ENCODE measurements around the gene USF1. TPM values are rescaled to one million over a fixed set of nuclear protein-coding genes. Genes with fewer than 3 reads are reported as not detected.
"Not testable (repeated sequence)": the region's sequence is repeated elsewhere in the genome, so short reads cannot be mapped to it uniquely, and the experiment has no call there.

USF1 gene
- total RNA-seq, 1 donor from 2014 or later: 45.9 TPM

- Histone ChIP-seq H3K27me3 (ENCODE audit: control insufficient read depth, insufficient read depth, low read length) (no peaks in the 10 kb centered on the region), H3K36me3 (ENCODE audit: control insufficient read depth, insufficient read depth, low read length) (no peaks in the 10 kb centered on the region), H3K4me3 (ENCODE audit: low read depth, low read length) (no peak within 1 kb of the TSS)
- DNase-seq (ENCODE audit: low read depth): no peak
- TF ChIP-seq, protein P1, sequence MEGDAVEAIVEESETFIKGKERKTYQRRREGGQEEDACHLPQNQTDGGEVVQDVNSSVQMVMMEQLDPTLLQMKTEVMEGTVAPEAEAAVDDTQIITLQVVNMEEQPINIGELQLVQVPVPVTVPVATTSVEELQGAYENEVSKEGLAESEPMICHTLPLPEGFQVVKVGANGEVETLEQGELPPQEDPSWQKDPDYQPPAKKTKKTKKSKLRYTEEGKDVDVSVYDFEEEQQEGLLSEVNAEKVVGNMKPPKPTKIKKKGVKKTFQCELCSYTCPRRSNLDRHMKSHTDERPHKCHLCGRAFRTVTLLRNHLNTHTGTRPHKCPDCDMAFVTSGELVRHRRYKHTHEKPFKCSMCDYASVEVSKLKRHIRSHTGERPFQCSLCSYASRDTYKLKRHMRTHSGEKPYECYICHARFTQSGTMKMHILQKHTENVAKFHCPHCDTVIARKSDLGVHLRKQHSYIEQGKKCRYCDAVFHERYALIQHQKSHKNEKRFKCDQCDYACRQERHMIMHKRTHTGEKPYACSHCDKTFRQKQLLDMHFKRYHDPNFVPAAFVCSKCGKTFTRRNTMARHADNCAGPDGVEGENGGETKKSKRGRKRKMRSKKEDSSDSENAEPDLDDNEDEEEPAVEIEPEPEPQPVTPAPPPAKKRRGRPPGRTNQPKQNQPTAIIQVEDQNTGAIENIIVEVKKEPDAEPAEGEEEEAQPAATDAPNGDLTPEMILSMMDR (IDR thresholded peaks at IDR 0.05; ENCODE audit: insufficient read depth, low read length, poor library complexity, severe bottlenecking): no peak
Measured at GRCh38 chr1:161069731-161070270, 24.0 kb upstream of the USF1 start, which contains the start of gene ARHGAP30. ARHGAP30 (minus strand) TSS chr1:161069891; CDS start chr1:161069624, 267 bp downstream.

- Histone ChIP-seq H3K27me3 (ENCODE audit: control insufficient read depth, insufficient read depth, low read length) (no peaks in the 10 kb centered on the region), H3K36me3 (ENCODE audit: control insufficient read depth, insufficient read depth, low read length) (no peaks in the 10 kb centered on the region), H3K4me3 (ENCODE audit: low read depth, low read length) (no peak overlapping the region)
- no peak for DNase-seq (ENCODE audit: low read depth)
- TF ChIP-seq, protein P1 (IDR thresholded peaks at IDR 0.05; ENCODE audit: insufficient read depth, low read length, poor library complexity, severe bottlenecking): no peak
Measured at GRCh38 chr1:161069241-161069640, 23.5 kb upstream of the USF1 start.

- no peak for DNase-seq (ENCODE audit: low read depth)
- Histone ChIP-seq H3K27me3 (ENCODE audit: control insufficient read depth, insufficient read depth, low read length) (no peaks in the 10 kb centered on the region), H3K4me3 (ENCODE audit: low read depth, low read length) (no peak overlapping the region), H3K36me3 (ENCODE audit: control insufficient read depth, insufficient read depth, low read length) (no peaks in the 10 kb centered on the region)
- TF ChIP-seq, protein P1 (IDR thresholded peaks at IDR 0.05; ENCODE audit: insufficient read depth, low read length, poor library complexity, severe bottlenecking): no peak
Measured at GRCh38 chr1:161068306-161069234, 22.8 kb upstream of the USF1 start.

GRCh38 chr1:161066694-161067093, 20.9 kb upstream of the USF1 start:
- Histone ChIP-seq H3K4me3 (ENCODE audit: low read depth, low read length) (no peak overlapping the region), H3K36me3 (ENCODE audit: control insufficient read depth, insufficient read depth, low read length) (no peaks in the 10 kb centered on the region), H3K27me3 (ENCODE audit: control insufficient read depth, insufficient read depth, low read length) (no peaks in the 10 kb centered on the region)
- no peak for DNase-seq (ENCODE audit: low read depth)
- TF ChIP-seq, protein P1 (IDR thresholded peaks at IDR 0.05; ENCODE audit: insufficient read depth, low read length, poor library complexity, severe bottlenecking): no peak

DNA sequence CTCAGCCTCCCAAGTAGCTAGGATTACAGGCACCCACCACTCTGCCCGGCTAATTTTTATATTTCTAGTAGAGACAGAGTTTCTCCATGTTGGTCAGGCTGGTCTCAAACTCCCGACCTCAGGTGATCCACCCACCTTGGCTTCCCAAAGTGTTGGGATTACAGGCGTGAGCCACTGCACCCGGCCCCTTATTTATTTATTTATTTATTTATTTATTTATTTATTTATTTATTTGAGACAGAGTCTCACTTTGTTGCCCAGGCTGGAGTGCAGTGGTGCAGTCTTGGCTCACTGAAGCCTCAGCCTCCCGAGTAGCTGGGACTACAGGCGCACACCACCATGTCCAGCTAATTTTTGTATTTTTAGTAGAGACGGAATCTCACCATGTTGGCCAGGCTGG, 19.9 kb upstream of the USF1 start:
- H3K27me3 ChIP-seq (ENCODE audit: control insufficient read depth, insufficient read depth, low read length); H3K4me3 ChIP-seq (ENCODE audit: low read depth, low read length); H3K36me3 ChIP-seq (ENCODE audit: control insufficient read depth, insufficient read depth, low read length); DNase-seq (ENCODE audit: low read depth): not testable (repeated sequence)

- not testable (repeated sequence) for H3K4me3 ChIP-seq (ENCODE audit: low read depth, low read length); H3K36me3 ChIP-seq (ENCODE audit: control insufficient read depth, insufficient read depth, low read length); H3K27me3 ChIP-seq (ENCODE audit: control insufficient read depth, insufficient read depth, low read length); DNase-seq (ENCODE audit: low read depth)
Measured at GRCh38 chr1:161063936-161064335, 18.2 kb upstream of the USF1 start.
